ENCODE data around the gene CPXM2. TPM values are rescaled to one million over a fixed set of nuclear protein-coding genes. Genes with fewer than 3 reads are reported as not detected.

The CPXM2 gene
- total and polyA plus RNA-seq, 10 of the 15 experiments (the other 5 are each of a cell fraction or from before 2014, with no cell fraction given): 0.08 to 1.1 (median 0.58) TPM

DNA sequence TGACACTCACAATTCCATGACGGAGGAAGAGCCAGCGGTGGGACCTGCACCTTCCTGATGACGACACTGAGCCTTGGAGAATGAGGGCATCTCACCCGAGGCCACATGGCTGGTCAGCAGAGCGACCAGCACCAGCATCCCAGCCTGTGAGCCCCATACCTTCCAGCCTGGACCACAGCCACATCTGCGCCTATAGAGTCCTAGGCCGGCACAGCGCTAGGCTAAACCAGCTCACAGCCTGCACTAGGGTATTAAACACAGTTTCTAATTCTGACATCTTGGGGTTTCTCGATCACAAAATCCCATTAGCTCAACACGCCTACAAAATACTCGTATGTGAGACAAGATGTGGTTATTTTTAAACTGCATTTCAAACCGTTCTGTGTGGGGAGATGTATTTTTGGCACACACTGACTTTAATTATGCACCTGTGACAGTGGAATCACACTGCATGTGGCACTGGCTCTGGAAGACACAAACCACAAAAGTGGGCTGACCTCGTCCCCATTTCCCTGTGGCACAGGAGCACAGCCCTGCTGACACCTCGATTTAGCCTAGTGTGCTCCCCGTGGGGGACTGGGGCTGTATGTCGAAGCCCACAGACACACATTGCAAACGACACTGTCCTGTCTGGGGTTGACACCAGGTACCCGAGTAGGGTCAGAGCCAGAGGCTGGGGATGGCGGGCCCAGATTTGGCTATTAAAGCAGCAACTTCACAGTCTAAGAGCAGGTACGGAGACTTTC, 32.5 kb downstream of the CPXM2 start:
- in situ Hi-C loops (cut with MboI) (no loop called here), intact Hi-C loops (cut with micrococcal nuclease; ENCODE audit: unreplicated experiment) (no loop called here)
- no TSS peak for BruUV-seq (replicated peaks)
- Histone ChIP-seq H3K4me2 (ENCODE audit: control insufficient read depth, insufficient read depth) (no peak overlapping the region), H3K27ac (ENCODE audit: control insufficient read depth, insufficient read depth) (no peak overlapping the region), H3K36me3 (ENCODE audit: control insufficient read depth in 2 of 2, insufficient read depth in 2 of 2, low read length in 1 of 2) (no peaks in the 10 kb centered on the region), H3K9me3 (replicated peaks; ENCODE audit: control insufficient read depth, insufficient read depth, low read length) (no peaks in the 10 kb centered on the region), H3K4me1 (ENCODE audit: control insufficient read depth, insufficient read depth, low read length) (0 out of 2 replicates have a peak, but pooled peaks cover 5% of the 10 kb centered on the region), H3K27me3 (replicated peaks in 1 of 2; ENCODE audit: control insufficient read depth in 2 of 2, insufficient read depth in 2 of 2, low read length in 1 of 2) (peaks cover 0 to 1% of the 10 kb centered on the region in 2 experiments; a peak in 2 of 4 replicates), H2AFZ (ENCODE audit: control insufficient read depth, low read depth, low read length) (no peak overlapping the region), H3K9ac (ENCODE audit: control insufficient read depth, insufficient read depth, low read length) (no peak overlapping the region), H4K20me1 (ENCODE audit: control insufficient read depth, insufficient read depth) (no peaks in the 10 kb centered on the region), H3K79me2 (ENCODE audit: control insufficient read depth, insufficient read depth, low read length) (no peaks in the 10 kb centered on the region), H3K4me3 (no peak overlapping the region)
- POLR2A ChIA-PET: interaction anchor here (1.6 to 1.8 kb wide), 2 partner anchors 10 to 14 kb away, joined by 6 to 12 read pairs; no protein-coding TSS in a partner anchor
- DNase-seq (ENCODE audit: low read depth, low spot score) (no peak), FAIRE-seq (no peak), ATAC-seq (peak; percentile 52)
- RAD21 ChIA-PET (ENCODE audit: unreplicated experiment): interaction anchor here (1.2 to 4.2 kb wide), 3 partner anchors 7 to 24 kb away, joined by 3 to 18 read pairs (median 10); no protein-coding TSS in a partner anchor
- SMC1A ChIA-PET (ENCODE audit: uncharacterized antibody, unreplicated experiment): interaction anchor here (0.5 to 2.4 kb wide), 9 partner anchors 10 to 858 kb away, joined by 3 to 12 read pairs (median 5); no protein-coding TSS in a partner anchor
- WGBS (ENCODE audit: insufficient coverage, insufficient replicate concordance, low lambda C conversion rate, missing lambda C conversion rate): 22% methylated on average over 20 of the region's 20 CpGs
- CTCF ChIA-PET: interaction anchor here (0.6 to 2.5 kb wide), 6 partner anchors 9 to 24 kb away, joined by 3 to 8 read pairs (median 3); no protein-coding TSS in a partner anchor
- TF ChIP-seq NBN (IDR thresholded peaks at IDR 0.05) (no peak), NRF1 (conservative IDR thresholded peaks at IDR 0.05; ENCODE audit: low read depth, low read length) (no peak), POLR2AphosphoS2 (IDR thresholded peaks at IDR 0.05; ENCODE audit: low read depth, low read length) (no peak), NFXL1 (IDR thresholded peaks at IDR 0.05; ENCODE audit: borderline replicate concordance) (no peak), BHLHE40 (IDR thresholded peaks at IDR 0.05; ENCODE audit: borderline replicate concordance in 1 of 2, low read depth in 2 of 2, low read length in 1 of 2) (peak; percentile 6 to 42; a peak in 2 of 4 replicates), ATF3 (IDR thresholded peaks at IDR 0.05; ENCODE audit: borderline replicate concordance, extremely low read depth, low read depth, low read length) (no peak), EED (IDR thresholded peaks at IDR 0.05; ENCODE audit: low read depth) (peak; percentile 61), ZNF24 (IDR thresholded peaks at IDR 0.05) (no peak), RAD51 (IDR thresholded peaks at IDR 0.05) (no peak), ZBED1 (IDR thresholded peaks at IDR 0.05; ENCODE audit: borderline replicate concordance) (peak; percentile 52; the same call in 1 of the 2 replicates), TAF1 (IDR thresholded peaks at IDR 0.05; ENCODE audit: borderline replicate concordance, low read depth, low read length) (no peak), USF2 (IDR thresholded peaks at IDR 0.05; ENCODE audit: borderline replicate concordance, low read depth, low read length) (no peak)
- TF ChIP-seq, protein P1, sequence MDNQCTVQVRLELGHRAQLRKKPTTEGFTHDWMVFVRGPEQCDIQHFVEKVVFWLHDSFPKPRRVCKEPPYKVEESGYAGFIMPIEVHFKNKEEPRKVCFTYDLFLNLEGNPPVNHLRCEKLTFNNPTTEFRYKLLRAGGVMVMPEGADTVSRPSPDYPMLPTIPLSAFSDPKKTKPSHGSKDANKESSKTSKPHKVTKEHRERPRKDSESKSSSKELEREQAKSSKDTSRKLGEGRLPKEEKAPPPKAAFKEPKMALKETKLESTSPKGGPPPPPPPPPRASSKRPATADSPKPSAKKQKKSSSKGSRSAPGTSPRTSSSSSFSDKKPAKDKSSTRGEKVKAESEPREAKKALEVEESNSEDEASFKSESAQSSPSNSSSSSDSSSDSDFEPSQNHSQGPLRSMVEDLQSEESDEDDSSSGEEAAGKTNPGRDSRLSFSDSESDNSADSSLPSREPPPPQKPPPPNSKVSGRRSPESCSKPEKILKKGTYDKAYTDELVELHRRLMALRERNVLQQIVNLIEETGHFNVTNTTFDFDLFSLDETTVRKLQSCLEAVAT (IDR thresholded peaks at IDR 0.05): 0 out of 2 replicates have a peak, but pooled peaks have one; percentile 17
- TF ChIP-seq, protein P2, sequence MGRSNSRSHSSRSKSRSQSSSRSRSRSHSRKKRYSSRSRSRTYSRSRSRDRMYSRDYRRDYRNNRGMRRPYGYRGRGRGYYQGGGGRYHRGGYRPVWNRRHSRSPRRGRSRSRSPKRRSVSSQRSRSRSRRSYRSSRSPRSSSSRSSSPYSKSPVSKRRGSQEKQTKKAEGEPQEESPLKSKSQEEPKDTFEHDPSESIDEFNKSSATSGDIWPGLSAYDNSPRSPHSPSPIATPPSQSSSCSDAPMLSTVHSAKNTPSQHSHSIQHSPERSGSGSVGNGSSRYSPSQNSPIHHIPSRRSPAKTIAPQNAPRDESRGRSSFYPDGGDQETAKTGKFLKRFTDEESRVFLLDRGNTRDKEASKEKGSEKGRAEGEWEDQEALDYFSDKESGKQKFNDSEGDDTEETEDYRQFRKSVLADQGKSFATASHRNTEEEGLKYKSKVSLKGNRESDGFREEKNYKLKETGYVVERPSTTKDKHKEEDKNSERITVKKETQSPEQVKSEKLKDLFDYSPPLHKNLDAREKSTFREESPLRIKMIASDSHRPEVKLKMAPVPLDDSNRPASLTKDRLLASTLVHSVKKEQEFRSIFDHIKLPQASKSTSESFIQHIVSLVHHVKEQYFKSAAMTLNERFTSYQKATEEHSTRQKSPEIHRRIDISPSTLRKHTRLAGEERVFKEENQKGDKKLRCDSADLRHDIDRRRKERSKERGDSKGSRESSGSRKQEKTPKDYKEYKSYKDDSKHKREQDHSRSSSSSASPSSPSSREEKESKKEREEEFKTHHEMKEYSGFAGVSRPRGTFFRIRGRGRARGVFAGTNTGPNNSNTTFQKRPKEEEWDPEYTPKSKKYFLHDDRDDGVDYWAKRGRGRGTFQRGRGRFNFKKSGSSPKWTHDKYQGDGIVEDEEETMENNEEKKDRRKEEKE (IDR thresholded peaks at IDR 0.05): no peak
- TF ChIP-seq, protein P3, sequence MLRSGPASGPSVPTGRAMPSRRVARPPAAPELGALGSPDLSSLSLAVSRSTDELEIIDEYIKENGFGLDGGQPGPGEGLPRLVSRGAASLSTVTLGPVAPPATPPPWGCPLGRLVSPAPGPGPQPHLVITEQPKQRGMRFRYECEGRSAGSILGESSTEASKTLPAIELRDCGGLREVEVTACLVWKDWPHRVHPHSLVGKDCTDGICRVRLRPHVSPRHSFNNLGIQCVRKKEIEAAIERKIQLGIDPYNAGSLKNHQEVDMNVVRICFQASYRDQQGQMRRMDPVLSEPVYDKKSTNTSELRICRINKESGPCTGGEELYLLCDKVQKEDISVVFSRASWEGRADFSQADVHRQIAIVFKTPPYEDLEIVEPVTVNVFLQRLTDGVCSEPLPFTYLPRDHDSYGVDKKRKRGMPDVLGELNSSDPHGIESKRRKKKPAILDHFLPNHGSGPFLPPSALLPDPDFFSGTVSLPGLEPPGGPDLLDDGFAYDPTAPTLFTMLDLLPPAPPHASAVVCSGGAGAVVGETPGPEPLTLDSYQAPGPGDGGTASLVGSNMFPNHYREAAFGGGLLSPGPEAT (IDR thresholded peaks at IDR 0.05; ENCODE audit: low read depth): peak; percentile 31; the same call in 1 of the 2 replicates
